Measurements from ENCODE around the gene OR6N1.

- TF ChIP-seq POLR2A (IDR thresholded peaks at IDR 0.05) (no peak), CTCF (IDR thresholded peaks at IDR 0.05) (no peak)
Measured at GRCh38 chr1:158728510-158729225, 43.3 kb downstream of the OR6N1 start.
